Mononuclear cell (primary cell): ENCODE results near the gene ATP6V1F. TPM values are rescaled to one million over a fixed set of nuclear protein-coding genes. Genes with fewer than 3 reads are reported as not detected.

Source experiments
- H3K27me3 ChIP-seq: 2 replicates; pipeline ENCODE4 v1.6.0; 2011; ENCODE audit warnings: low read length, control low read depth; ENCODE audit not compliant: insufficient read depth
- H3K4me1 ChIP-seq: 2 replicates; pipeline ENCODE4 v1.5.1; 2011; ENCODE audit warnings: mild to moderate bottlenecking, low read length, control low read depth; ENCODE audit not compliant: insufficient read depth
- H3K4me3 ChIP-seq: 2 replicates; pipeline ENCODE4 v1.5.1; 2011; ENCODE audit warnings: mild to moderate bottlenecking, low read length, moderate library complexity
- H3K9me3 ChIP-seq: 2 replicates; pipeline ENCODE4 v1.5.1; 2011; ENCODE audit warnings: low read depth, mild to moderate bottlenecking, control low read depth, low read length
- total RNA-seq: library from RNA; depleted of rRNA; stranded (reverse); fragments of >200 nt; gene quantifications from one replicate; pipeline ENCODE4 v1.2.3, GENCODE V29; 2012

Gene ATP6V1F
- total RNA-seq, 1 donor = 87.9 TPM

GRCh38 chr7:128914566-128915151, 52.0 kb downstream of the ATP6V1F start:
- Histone ChIP-seq H3K27me3 (peaks cover 28% of the 10 kb centered on the region), H3K4me3 (no peak overlapping the region), H3K4me1 (peaks cover 4% of the 10 kb centered on the region), H3K9me3 (no peaks in the 10 kb centered on the region)

- peaks cover 23% of the 10 kb centered on the region for H3K27me3 ChIP-seq
- peaks cover 4% of the 10 kb centered on the region for H3K4me1 ChIP-seq
- H3K9me3 ChIP-seq = no peaks in the 10 kb centered on the region
- H3K4me3 ChIP-seq = no peak overlapping the region
Observed at GRCh38 chr7:128915271-128915819, 52.7 kb downstream of the ATP6V1F start.

Other genes starting within 250 kb of the ATP6V1F start
- gene GARIN1A, start 190.6 kb upstream of the ATP6V1F start, total RNA-seq = 0.52 TPM
- 39.9 TPM for gene CALU, start 123.5 kb upstream of the ATP6V1F start, total RNA-seq
- not detected for gene OPN1SW, start 87.1 kb upstream of the ATP6V1F start, total RNA-seq
- gene CCDC136, start 70.9 kb upstream of the ATP6V1F start, total RNA-seq = 1.3 TPM
- under 0.01 TPM for gene FLNC, start 32.5 kb upstream of the ATP6V1F start, total RNA-seq
- 0.10 TPM for gene KCP, start 47.9 kb downstream of the ATP6V1F start, total RNA-seq
- gene IRF5, start 75.1 kb downstream of the ATP6V1F start, total RNA-seq = 26.7 TPM
- gene TNPO3, start 192.3 kb downstream of the ATP6V1F start, total RNA-seq = 26.8 TPM